KOPT-K1 (cell line): Measurements from ENCODE around the gene PCAT7.

Experiments used
- H3K27ac ChIP-seq: fragments of 200-600 bp; sonication (generic); 2 replicates; pipeline ENCODE4 v1.5.1; 2016; ENCODE audit warnings: antibody characterized with exemption, mild to moderate bottlenecking, low read depth, low read length; ENCODE audit not compliant: poor library complexity, severe bottlenecking
- H3K36me3 ChIP-seq: fragments of 200-600 bp; sonication (generic); 2 replicates; pipeline ENCODE4 v1.5.1; 2017; ENCODE audit warnings: antibody characterized with exemption, mild to moderate bottlenecking, low read length, moderate library complexity; ENCODE audit not compliant: insufficient read depth
- H3K9me3 ChIP-seq: fragments of 200-600 bp; sonication (generic); 2 replicates; pipeline ENCODE4 v1.5.1; 2017; ENCODE audit warnings: antibody characterized with exemption, low read length, mild to moderate bottlenecking; ENCODE audit not compliant: insufficient read depth, poor library complexity, severe bottlenecking

Gene PCAT7

DNA sequence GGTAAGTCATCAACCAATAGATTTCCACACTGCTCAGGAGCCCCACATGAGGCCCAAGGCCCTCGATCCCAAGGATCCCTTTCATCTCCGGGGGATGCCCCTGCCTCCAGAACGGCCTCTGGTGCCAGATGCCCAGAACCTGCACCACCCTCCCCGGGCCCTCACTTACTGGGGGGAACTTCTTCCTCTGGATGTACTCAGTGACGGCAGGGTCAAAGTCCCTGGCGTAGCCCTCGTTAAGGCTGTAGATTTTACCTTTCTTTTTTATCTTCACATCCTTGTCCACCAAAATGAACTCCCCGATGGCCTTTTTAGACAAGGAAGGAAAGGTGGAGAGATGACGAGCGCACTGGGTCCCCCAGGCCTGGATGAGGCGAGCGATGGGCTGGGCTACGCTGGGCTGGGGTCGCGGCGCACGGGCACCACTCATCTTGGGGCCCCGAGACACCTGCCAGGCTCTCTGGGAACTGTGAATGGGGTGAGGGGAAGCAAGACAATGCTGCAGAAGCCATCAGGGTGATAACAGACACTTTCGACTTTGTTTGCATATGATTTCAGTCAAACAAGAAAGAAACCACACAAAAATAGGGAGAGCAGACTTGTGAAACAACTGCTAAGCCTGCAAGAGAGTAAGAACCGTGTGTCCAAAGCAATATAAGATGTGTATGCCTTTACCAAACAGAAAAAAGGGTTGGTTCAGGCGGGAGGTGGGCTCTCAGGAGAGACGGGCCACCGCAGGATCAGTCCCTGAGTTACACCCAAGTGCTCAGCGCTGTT lies 52.0 kb downstream of the PCAT7 start:
- H3K36me3 ChIP-seq, result no peaks in the 10 kb centered on the region
- no peak overlapping the region for H3K27ac ChIP-seq
- H3K9me3 ChIP-seq, result no peaks in the 10 kb centered on the region

GRCh38 chr9:94607423-94607691 lies 52.5 kb downstream of the PCAT7 start:
- Histone ChIP-seq H3K36me3 (no peaks in the 10 kb centered on the region), H3K27ac (no peak overlapping the region), H3K9me3 (no peaks in the 10 kb centered on the region)

DNA sequence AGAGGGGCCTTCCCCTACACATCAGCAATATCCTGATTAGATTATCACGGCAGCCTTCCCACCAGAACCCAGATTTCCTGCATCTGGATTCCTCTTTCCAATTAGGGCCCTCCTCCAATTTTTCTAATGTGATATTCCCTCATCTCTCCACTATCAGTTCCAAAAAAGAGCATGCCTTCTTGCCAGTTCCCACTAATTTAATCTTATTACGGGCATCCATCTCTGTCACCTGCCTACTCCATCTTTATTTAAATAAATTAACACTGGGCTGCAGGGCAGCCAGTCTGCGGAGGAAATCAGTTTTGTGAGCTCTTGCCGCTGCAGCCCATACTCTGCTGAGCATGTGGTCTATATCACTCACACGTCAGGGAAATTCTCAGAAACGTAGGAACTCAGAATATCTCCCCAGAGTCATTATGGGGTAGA lies 55.3 kb downstream of the PCAT7 start:
- no peak overlapping the region for H3K27ac ChIP-seq
- no peaks in the 10 kb centered on the region for H3K9me3 ChIP-seq
- no peaks in the 10 kb centered on the region for H3K36me3 ChIP-seq

DNA sequence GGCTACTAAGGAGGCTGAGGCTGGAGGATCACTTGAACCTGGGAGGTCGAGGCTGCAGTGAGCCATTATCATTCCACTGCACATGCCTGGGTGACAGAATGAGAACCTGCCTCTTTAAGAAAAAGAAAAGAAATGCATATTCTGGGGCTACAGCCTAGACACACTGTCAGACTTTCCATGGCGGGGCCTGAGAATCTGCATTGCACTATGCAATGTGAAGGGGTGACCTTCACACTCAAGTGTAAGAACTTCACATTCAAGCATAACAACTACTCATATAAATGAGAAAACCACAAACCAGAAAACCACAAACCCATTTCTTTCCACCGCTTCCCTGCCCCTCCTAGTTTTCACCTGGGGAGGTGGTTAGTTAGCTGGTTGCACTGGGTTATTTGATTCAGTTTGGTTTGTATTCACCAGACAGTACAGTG lies 56.8 kb downstream of the PCAT7 start:
- Histone ChIP-seq H3K27ac (no peak overlapping the region), H3K9me3 (no peaks in the 10 kb centered on the region)

DNA sequence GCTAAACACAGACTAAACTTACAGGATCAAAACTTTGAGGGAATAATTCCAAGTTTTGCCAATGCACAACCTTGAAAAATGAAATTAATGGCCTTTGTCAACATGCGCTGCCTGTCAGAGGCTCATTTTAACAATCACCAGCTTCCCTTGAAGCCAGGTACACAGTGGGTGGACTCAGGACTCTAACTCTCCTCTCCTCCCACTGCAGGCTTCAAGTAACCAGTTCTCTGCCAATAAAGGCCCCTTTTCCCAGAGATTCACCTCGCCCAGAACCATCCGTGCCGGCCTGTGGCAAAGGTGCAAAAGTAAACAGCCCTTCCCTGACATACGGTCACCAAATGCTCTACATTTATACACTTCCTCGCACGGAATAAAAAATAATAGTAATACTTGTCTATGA lies 57.2 kb downstream of the PCAT7 start:
- no peak overlapping the region for H3K27ac ChIP-seq

More for the DNA sequence above, 56.8 kb downstream of the PCAT7 start:
- H3K36me3 ChIP-seq, result no peaks in the 10 kb centered on the region

GRCh38 chr9:94613003-94613402 lies 58.1 kb downstream of the PCAT7 start:
- Histone ChIP-seq H3K27ac (no peak overlapping the region), H3K36me3 (no peaks in the 10 kb centered on the region), H3K9me3 (no peaks in the 10 kb centered on the region)

More for the DNA sequence above, 57.2 kb downstream of the PCAT7 start:
- Histone ChIP-seq H3K9me3 (no peaks in the 10 kb centered on the region), H3K36me3 (no peaks in the 10 kb centered on the region)

DNA sequence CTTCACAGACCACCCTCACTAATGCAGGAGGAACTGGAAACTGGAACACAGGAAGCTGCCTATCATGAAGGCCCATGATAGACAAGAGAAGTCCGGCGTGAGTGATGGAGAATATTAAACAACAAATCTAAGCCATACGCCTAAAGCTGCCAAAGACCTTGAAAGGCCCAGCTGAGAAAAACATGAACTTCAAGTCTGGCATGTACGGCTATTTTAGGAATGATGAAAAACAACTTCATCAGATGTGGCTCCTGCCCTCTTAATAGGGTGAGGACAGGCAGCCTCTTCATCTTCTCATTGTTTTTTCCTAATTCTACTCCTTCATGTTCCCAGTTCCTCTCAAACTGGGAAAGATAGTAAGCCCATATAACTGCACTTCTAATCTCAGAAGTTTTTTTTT lies 64.1 kb downstream of the PCAT7 start:
- Histone ChIP-seq H3K36me3 (no peaks in the 10 kb centered on the region), H3K9me3 (no peaks in the 10 kb centered on the region), H3K27ac (no peak overlapping the region)
